GM19193 (cell line): Measurements from ENCODE around the gene CCT8.
A peak's percentile ranks its signal among the peaks of the same experiment; 100 is the strongest.

Source experiments
- POLR2A ChIP-seq: IDR thresholded peaks from 4 replicates; pipeline ENCODE4 v1.6.1; 2011; ENCODE audit not compliant: insufficient read depth, insufficient read length; ENCODE audit errors: extremely low read depth

Gene CCT8

GRCh38 chr21:29083306-29083705, 9.9 kb upstream of the CCT8 start:
- no peak for TF ChIP-seq POLR2A

GRCh38 chr21:29082046-29082815, 8.8 kb upstream of the CCT8 start:
- no peak for TF ChIP-seq POLR2A

DNA sequence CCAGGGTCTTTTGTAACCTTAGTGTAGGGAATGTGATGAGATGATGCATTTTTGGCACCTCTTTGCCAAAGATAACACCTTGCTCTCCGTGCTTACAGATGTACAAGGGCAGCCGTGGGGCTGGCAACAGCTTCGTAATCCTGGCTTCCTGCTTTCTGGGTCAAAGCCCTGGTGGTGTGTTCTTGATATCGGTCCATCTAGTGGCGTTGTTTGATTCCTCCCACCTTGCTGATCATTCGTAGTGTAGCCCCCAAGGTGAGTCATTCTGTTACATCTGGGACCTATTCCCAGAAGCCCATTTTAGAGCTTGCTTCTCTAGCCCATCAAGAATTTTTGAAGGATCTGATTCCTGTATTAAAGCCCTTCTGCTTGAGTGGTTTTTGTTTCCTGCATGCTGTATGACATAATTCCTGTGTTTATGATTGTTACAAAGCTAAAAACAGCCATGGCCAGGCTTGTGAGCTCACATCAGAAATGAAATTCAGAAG, 7.0 kb upstream of the CCT8 start:
- no peak for TF ChIP-seq POLR2A

GRCh38 chr21:29078869-29079767, 5.7 kb upstream of the CCT8 start:
- no peak for TF ChIP-seq POLR2A

GRCh38 chr21:29077651-29078090, 4.2 kb upstream of the CCT8 start:
- TF ChIP-seq POLR2A: peak; percentile 1

- TF ChIP-seq POLR2A: peak; percentile 63
Measured at GRCh38 chr21:29076731-29077640, 3.5 kb upstream of the CCT8 start.

- TF ChIP-seq POLR2A: no peak
Measured at GRCh38 chr21:29075706-29076466, 2.4 kb upstream of the CCT8 start.

DNA sequence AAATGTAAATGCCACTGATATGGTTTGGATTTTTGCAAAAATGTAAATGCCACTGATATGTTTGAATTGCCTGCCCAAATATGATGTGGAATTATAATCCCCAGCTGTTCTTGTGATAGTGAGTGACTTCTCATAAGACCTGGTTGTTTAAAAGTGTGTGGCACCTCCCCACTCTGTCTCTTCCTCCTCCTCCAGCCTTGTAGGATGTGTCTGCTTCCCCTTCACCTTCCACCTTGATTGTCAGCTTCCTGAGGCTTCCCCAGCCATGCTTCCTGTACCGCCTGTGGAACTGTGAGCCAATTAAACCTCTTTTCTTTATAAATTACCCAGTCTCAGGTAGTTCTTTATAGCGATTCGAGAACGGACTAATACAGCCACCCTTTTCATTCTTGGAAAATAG, 1.3 kb upstream of the CCT8 start:
- TF ChIP-seq POLR2A: no peak

- no peak for TF ChIP-seq POLR2A
Measured at GRCh38 chr21:29074007-29074376, 544 bp upstream of the CCT8 start.

DNA sequence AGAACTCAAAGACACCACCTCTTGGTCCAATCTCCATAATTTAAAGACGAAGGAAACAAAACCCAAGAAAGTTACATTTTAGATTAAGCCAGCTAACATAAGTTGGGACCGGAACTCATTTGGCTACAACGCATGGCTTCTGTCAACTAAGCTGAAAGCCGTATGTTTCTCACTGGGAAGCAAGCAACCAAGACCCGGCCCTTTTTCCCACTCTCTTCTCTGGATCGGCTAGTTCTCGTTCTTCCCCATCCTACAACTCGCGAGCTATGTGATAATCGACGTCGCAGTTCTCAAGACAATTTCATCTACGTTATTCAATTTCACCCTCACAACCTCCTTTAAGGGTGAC, 601 bp downstream of the CCT8 start:
- TF ChIP-seq POLR2A: no peak

DNA sequence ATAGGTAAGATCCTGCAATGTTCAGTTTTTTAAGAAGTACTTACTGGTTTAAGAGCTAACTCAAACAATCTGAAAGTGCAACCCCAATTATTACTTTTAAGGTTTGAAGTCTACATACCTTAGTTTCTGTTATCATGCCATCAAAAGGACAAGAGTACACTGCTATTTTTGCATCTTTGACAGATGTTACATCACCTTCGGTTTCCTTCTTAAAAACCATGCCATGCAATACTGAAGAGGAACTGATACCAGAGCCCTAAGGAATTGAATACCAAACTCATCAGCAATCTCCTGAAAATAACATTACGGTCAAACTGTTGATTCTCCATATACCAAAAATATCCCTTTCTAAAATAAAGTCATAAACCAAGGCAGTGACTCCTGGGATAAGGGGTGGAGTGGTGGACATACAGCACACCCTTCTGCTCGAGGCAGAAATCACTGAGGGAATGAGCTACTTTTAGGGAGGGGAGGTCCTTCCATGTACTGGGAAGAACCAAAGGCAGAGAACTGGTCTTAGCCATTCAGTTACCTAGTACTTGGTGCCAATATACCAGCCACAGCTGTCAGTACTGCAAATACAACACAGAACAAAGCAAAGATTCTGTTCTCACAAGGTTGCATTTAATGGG, 8.5 kb downstream of the CCT8 start:
- no peak for TF ChIP-seq POLR2A

DNA sequence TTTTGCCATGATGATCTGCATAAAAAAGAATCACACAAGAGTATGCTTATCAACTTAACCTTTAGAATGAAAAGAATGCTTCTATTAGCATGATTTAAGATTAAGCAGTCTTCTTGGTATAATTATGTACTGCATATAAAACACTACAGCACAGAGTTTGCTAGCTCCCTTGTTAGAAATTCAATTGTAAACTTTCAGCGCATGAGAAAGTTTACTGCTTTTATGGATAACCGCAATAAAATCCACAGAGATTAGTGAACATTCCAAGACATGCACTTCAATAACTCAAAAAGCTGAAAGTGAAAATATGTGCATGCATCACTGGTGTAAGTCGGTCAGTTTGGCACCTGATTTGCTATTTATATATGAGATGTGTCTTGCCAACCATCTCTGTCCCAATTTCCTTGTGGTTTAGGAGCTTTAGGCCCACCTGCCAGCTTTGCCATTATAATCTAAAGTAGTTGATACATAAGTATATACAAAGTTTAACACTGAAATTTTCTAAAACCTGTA, 16.9 kb downstream of the CCT8 start:
- TF ChIP-seq POLR2A: no peak

DNA sequence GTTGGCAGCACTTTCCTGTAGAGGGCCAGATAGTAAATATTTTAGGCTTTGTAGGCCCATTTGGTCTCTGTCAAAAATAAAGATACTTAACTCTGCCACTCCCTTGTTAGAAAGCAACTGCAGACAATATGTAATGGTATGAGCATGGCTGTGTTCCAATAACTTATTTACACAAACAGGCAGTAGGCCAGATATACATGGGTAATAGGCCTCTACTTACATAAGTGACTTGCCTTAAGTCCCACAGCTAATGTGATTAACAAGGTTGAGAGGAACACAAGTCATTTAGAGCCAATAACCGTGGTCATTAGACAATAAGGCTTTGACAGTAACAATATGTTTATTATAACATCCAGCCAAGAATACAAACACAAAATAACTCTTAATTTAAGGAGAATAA, 17.4 kb downstream of the CCT8 start:
- TF ChIP-seq POLR2A: no peak
